H9 (cell line): ENCODE measurements around the gene KIF21B. TPM values are rescaled to one million over a fixed set of nuclear protein-coding genes. Genes with fewer than 3 reads are reported as not detected.

Experiments used
- DNase-seq: peaks from one replicate; pipeline ENCODE4 v3.0.0-alpha.2; 2017
- H2AFZ ChIP-seq: one replicate; pipeline ENCODE4 v1.6.1; 2013; ENCODE audit warnings: mild to moderate bottlenecking, low read length, control low read depth, moderate library complexity
- H2AK5ac ChIP-seq: 2 replicates; pipeline ENCODE4 v1.6.1; 2013; ENCODE audit warnings: low read length, control low read depth, mixed read lengths; ENCODE audit not compliant: insufficient read length
- H2BK120ac ChIP-seq: one replicate; pipeline ENCODE4 v1.6.1; 2013; ENCODE audit warnings: low read depth, mild to moderate bottlenecking, low read length, control low read depth, inconsistent platforms; ENCODE audit not compliant: poor library complexity, severe bottlenecking
- H2BK12ac ChIP-seq: 2 replicates; pipeline ENCODE4 v1.6.1; 2013; ENCODE audit warnings: low read length, control low read depth, mixed read lengths, low read depth; ENCODE audit not compliant: insufficient read length
- H2BK15ac ChIP-seq: 2 replicates; pipeline ENCODE4 v1.6.1; 2013; ENCODE audit warnings: low read depth, low read length, control low read depth
- H2BK20ac ChIP-seq: one replicate; pipeline ENCODE4 v1.6.1; 2013; ENCODE audit warnings: low read depth, mild to moderate bottlenecking, low read length, control low read depth, inconsistent platforms; ENCODE audit not compliant: poor library complexity, severe bottlenecking
- H2BK5ac ChIP-seq: 2 replicates; pipeline ENCODE4 v1.6.1; 2013; ENCODE audit warnings: low read length, control low read depth, mixed read lengths; ENCODE audit not compliant: insufficient read length
- H3K14ac ChIP-seq: 2 replicates; pipeline ENCODE4 v1.6.1; 2013; ENCODE audit warnings: low read length, control low read depth; ENCODE audit not compliant: insufficient read depth
- H3K18ac ChIP-seq: 2 replicates; pipeline ENCODE4 v1.6.1; 2013; ENCODE audit warnings: low read depth, mild to moderate bottlenecking, mixed read lengths, low read length, control low read depth; ENCODE audit not compliant: insufficient read length
- H3K23ac ChIP-seq: 2 replicates; pipeline ENCODE4 v1.6.1; 2013; ENCODE audit warnings: low read length, control low read depth, mixed read lengths, low read depth; ENCODE audit not compliant: insufficient read length
- H3K23me2 ChIP-seq: 2 replicates; pipeline ENCODE4 v1.6.1; 2013; ENCODE audit warnings: low read depth, mild to moderate bottlenecking, mixed read lengths, low read length, control low read depth; ENCODE audit not compliant: insufficient read length, poor library complexity, severe bottlenecking
- H3K27ac ChIP-seq: 2 replicates; pipeline ENCODE4 v1.5.1; 2013; ENCODE audit warnings: low read length, control low read depth, mixed read lengths, low read depth; ENCODE audit not compliant: insufficient read length
- H3K27me3 ChIP-seq: 2 replicates; pipeline ENCODE4 v1.6.1; 2013; ENCODE audit warnings: low read length, control low read depth, inconsistent platforms; ENCODE audit not compliant: insufficient read depth
- H3K4ac ChIP-seq: 2 replicates; pipeline ENCODE4 v1.6.1; 2013; ENCODE audit warnings: low read depth, mild to moderate bottlenecking, control low read depth, inconsistent platforms, low read length, moderate library complexity
- H3K4me1 ChIP-seq: 2 replicates; pipeline ENCODE4 v1.6.1; 2013; ENCODE audit warnings: low read length, control low read depth, inconsistent platforms; ENCODE audit not compliant: insufficient read depth
- H3K4me2 ChIP-seq: 2 replicates; pipeline ENCODE4 v1.6.1; 2013; ENCODE audit warnings: low read length, control low read depth, mixed read lengths; ENCODE audit not compliant: insufficient read length, insufficient read depth
- H3K56ac ChIP-seq: 2 replicates; pipeline ENCODE4 v1.6.1; 2013; ENCODE audit warnings: low read depth, mild to moderate bottlenecking, mixed read lengths, low read length, control low read depth; ENCODE audit not compliant: insufficient read length
- H3K79me1 ChIP-seq: 2 replicates; pipeline ENCODE4 v1.6.1; 2013; ENCODE audit warnings: low read depth, mild to moderate bottlenecking, moderate library complexity, low read length, control low read depth, inconsistent platforms; ENCODE audit not compliant: insufficient read depth, poor library complexity, severe bottlenecking
- H3K79me2 ChIP-seq: 2 replicates; pipeline ENCODE4 v1.6.1; 2013; ENCODE audit warnings: low read length, control low read depth, inconsistent platforms; ENCODE audit not compliant: insufficient read depth
- H3K9ac ChIP-seq: 2 replicates; pipeline ENCODE4 v1.6.1; 2013; ENCODE audit warnings: low read length, control low read depth, mixed read lengths; ENCODE audit not compliant: insufficient read length; ENCODE audit errors: extremely low read depth
- H3K9me3 ChIP-seq: one replicate; pipeline ENCODE4 v1.6.1; 2013; ENCODE audit warnings: low read depth, low read length, inconsistent platforms; ENCODE audit not compliant: control insufficient read depth
- H3T11ph ChIP-seq: one replicate; pipeline ENCODE4 v1.6.1; 2013; ENCODE audit warnings: mild to moderate bottlenecking, low read length, control low read depth, inconsistent platforms
- H4K20me1 ChIP-seq: one replicate; pipeline ENCODE4 v1.6.1; 2013; ENCODE audit not compliant: control insufficient read depth, insufficient read length, insufficient read depth
- H4K5ac ChIP-seq: 2 replicates; pipeline ENCODE4 v1.6.1; 2013; ENCODE audit warnings: low read depth, mild to moderate bottlenecking, mixed read lengths, low read length, control low read depth; ENCODE audit not compliant: insufficient read length
- H4K8ac ChIP-seq: replicated peaks from 2 replicates; pipeline ENCODE4 v1.6.1; 2013; ENCODE audit warnings: low read length, control low read depth, mixed read lengths, low read depth; ENCODE audit not compliant: insufficient read length
- H4K91ac ChIP-seq: 2 replicates; pipeline ENCODE4 v1.6.1; 2013; ENCODE audit warnings: low read depth, mild to moderate bottlenecking, moderate library complexity, mixed read lengths, low read length, control low read depth; ENCODE audit not compliant: insufficient read length
- H3K27ac Mint-ChIP-seq, 3 experiments: 2 replicates in 2 of 3; 3 replicates in 1 of 3; pipeline ENCODE4 v1.8.0; 2020 to 2021; ENCODE audit warnings: mixed read lengths in 3 of 3, mild to moderate bottlenecking in 1 of 3, moderate library complexity in 1 of 3
- H3K27me3 Mint-ChIP-seq: 2 replicates; pipeline ENCODE4 v1.8.0; 2021; ENCODE audit warnings: low read depth, mild to moderate bottlenecking, moderate library complexity, mixed read lengths
- H3K36me3 Mint-ChIP-seq, 3 experiments: 2 replicates in 2 of 3; 3 replicates in 1 of 3; pipeline ENCODE4 v1.8.0; 2020 to 2021; ENCODE audit warnings: low read depth in 3 of 3, mixed read lengths in 3 of 3; ENCODE audit not compliant: insufficient read depth in 1 of 3
- H3K4me1 Mint-ChIP-seq, 2 experiments: 2 replicates each; pipeline ENCODE4 v1.8.0; 2020; ENCODE audit warnings: mixed read lengths in 2 of 2
- H3K4me3 Mint-ChIP-seq, 2 experiments: 2 replicates in 1 of 2; 3 replicates in 1 of 2; pipeline ENCODE4 v1.8.0; 2020 to 2021; ENCODE audit warnings: mild to moderate bottlenecking in 2 of 2, mixed read lengths in 2 of 2, moderate library complexity in 1 of 2
- H3K9me3 Mint-ChIP-seq, 2 experiments: 2 replicates in 1 of 2; 3 replicates in 1 of 2; pipeline ENCODE4 v1.8.0; 2020; ENCODE audit warnings: mild to moderate bottlenecking in 2 of 2, mixed read lengths in 2 of 2, moderate library complexity in 1 of 2
- WGBS: extraction: QIAGEN DNeasy Blood & Tissue Kit; methylation state at CpG from one replicate; pipeline ENCODE4 v1.1.7; 2013; ENCODE audit warnings: missing lambda C conversion rate, low lambda C conversion rate, mixed read lengths; ENCODE audit not compliant: insufficient read length; ENCODE audit errors: extremely low coverage; 5-methylcytosine and 5-hydroxymethylcytosine counted together
- total RNA-seq: library from RNA; stranded (reverse); gene quantifications from 2 replicates; pipeline ENCODE4 v1.2.1, GENCODE V29; 2021
- TF ChIP-seq, protein P1 (sequence below): fragments of 200-600 bp; sonication (generic); conservative IDR thresholded peaks from 3 replicates; pipeline ENCODE4 v1.8.0; 2021; ENCODE audit warnings: antibody characterized with exemption, mild to moderate bottlenecking

Gene KIF21B
- total RNA-seq, 1 experiment from 2014 or later, result 7.5 TPM

DNA sequence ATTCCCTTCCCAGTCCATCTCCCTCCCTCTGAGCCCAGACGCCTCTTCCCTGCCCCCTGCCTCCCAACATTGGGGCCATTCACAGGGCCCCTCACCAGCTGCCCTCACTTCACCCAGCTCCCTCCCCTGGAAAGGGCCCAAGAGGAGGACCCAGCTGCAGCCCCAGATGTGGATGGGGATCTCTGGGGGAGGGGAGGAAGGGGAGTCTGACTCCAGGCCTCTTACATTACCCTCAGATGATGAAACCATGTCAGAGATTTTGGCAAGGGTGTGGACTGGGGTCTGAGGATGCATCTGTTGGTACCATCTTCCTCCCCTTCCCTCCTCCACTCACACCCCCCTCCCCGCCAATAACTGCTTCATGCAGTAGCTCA is 1.1 kb upstream of the KIF21B start:
- H3K23ac ChIP-seq, result no peak overlapping the region
- no peak overlapping the region for H2AK5ac ChIP-seq
- H3K18ac ChIP-seq, result no peak overlapping the region
- no peak overlapping the region for H2AFZ ChIP-seq
- no peak overlapping the region for H2BK15ac ChIP-seq
- H4K20me1 ChIP-seq, result no peaks in the 10 kb centered on the region
- no peak overlapping the region for H3K9ac ChIP-seq
- no peak overlapping the region for H3K4ac ChIP-seq
- H2BK5ac ChIP-seq, result no peak overlapping the region
- no peak overlapping the region for H2BK20ac ChIP-seq
- no peak overlapping the region for H2BK120ac ChIP-seq
- peaks cover 12% of the 10 kb centered on the region for H3K27me3 Mint-ChIP-seq
- H3K14ac ChIP-seq, result no peak overlapping the region
- H4K5ac ChIP-seq, result no peak overlapping the region
- no peak overlapping the region for H4K8ac ChIP-seq
- no peak overlapping the region for H2BK12ac ChIP-seq
- H3K4me2 ChIP-seq, result peak overlapping the region; percentile 57
- no peak overlapping the region; a peak in 1 of 7 replicates for H3K27ac Mint-ChIP-seq
- peak overlapping the region; percentile 51 to 83; a peak in 4 of 5 replicates for H3K4me3 Mint-ChIP-seq
- no peaks in the 10 kb centered on the region for H3K79me1 ChIP-seq
- H3K36me3 Mint-ChIP-seq, result peaks cover 0 to 11% (median 0%) of the 10 kb centered on the region in 3 experiments; a peak in 2 of 7 replicates
- peaks cover 14% of the 10 kb centered on the region for H3K23me2 ChIP-seq
- no peaks in the 10 kb centered on the region for H3K9me3 ChIP-seq
- no peaks in the 10 kb centered on the region for H3K9me3 Mint-ChIP-seq
- no peaks in the 10 kb centered on the region for H3K79me2 ChIP-seq
- H3K4me1 ChIP-seq, result peaks cover 16% of the 10 kb centered on the region
- H3K27me3 ChIP-seq, result no peaks in the 10 kb centered on the region
- H3K27ac ChIP-seq, result no peak overlapping the region
- no peak for DNase-seq
- WGBS, result no CpG with 5 or more reads among the region's 2 CpGs
- no peak overlapping the region for H4K91ac ChIP-seq
- H3T11ph ChIP-seq, result no peak overlapping the region
- TF ChIP-seq, protein P1, sequence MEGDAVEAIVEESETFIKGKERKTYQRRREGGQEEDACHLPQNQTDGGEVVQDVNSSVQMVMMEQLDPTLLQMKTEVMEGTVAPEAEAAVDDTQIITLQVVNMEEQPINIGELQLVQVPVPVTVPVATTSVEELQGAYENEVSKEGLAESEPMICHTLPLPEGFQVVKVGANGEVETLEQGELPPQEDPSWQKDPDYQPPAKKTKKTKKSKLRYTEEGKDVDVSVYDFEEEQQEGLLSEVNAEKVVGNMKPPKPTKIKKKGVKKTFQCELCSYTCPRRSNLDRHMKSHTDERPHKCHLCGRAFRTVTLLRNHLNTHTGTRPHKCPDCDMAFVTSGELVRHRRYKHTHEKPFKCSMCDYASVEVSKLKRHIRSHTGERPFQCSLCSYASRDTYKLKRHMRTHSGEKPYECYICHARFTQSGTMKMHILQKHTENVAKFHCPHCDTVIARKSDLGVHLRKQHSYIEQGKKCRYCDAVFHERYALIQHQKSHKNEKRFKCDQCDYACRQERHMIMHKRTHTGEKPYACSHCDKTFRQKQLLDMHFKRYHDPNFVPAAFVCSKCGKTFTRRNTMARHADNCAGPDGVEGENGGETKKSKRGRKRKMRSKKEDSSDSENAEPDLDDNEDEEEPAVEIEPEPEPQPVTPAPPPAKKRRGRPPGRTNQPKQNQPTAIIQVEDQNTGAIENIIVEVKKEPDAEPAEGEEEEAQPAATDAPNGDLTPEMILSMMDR, result no peak
- H3K56ac ChIP-seq, result no peak overlapping the region
- H3K4me1 Mint-ChIP-seq, result peaks cover 55 to 57% of the 10 kb centered on the region in 2 experiments
